Measurements from ENCODE around the gene MYCBP2. TPM values are rescaled to one million over a fixed set of nuclear protein-coding genes. Genes with fewer than 3 reads are reported as not detected.

The MYCBP2 gene
- total and polyA plus RNA-seq, 2 donors (not counting 1 experiment from before 2014, with no cell fraction given), result 32.5 to 95.9 TPM

- no peaks in the 10 kb centered on the region for H3K79me2 ChIP-seq (ENCODE audit: control insufficient read depth, insufficient read depth, low read length)
- no peak overlapping the region for H3K9ac ChIP-seq (ENCODE audit: insufficient read depth, low read length)
- no peaks in the 10 kb centered on the region for H3K9me3 ChIP-seq (ENCODE audit: control insufficient read depth, insufficient read depth, low read depth, low read length)
- no peaks in the 10 kb centered on the region for H3K36me3 ChIP-seq (ENCODE audit: control insufficient read depth, insufficient read depth, low read length)
- H3K27ac ChIP-seq (ENCODE audit: insufficient read depth, low read length), result no peak overlapping the region
- H3K27me3 ChIP-seq (ENCODE audit: control insufficient read depth, insufficient read depth, low read length), result no peaks in the 10 kb centered on the region
- no peaks in the 10 kb centered on the region for H3K4me1 ChIP-seq (ENCODE audit: control insufficient read depth, extremely low read depth, insufficient read depth, low read length)
- no peak overlapping the region for H3K4me2 ChIP-seq (ENCODE audit: extremely low read depth, insufficient read depth, low read length)
- H2AFZ ChIP-seq (ENCODE audit: low read length), result no peak overlapping the region
- H4K20me1 ChIP-seq (ENCODE audit: control insufficient read depth, extremely low read depth, insufficient read depth, low read length), result no peaks in the 10 kb centered on the region
- H3K4me3 ChIP-seq (replicated peaks in 1 of 4; ENCODE audit: control extremely low read depth in 1 of 4, insufficient read depth in 1 of 4, low read depth in 3 of 4, low read length in 4 of 4), result no peak overlapping the region
- no peak for DNase-seq (ENCODE audit: low read depth in 2 of 2)
- TF ChIP-seq CTCF (conservative IDR thresholded peaks at IDR 0.05 in 1 of 2, IDR thresholded peaks at IDR 0.05 in 1 of 2; ENCODE audit: low read depth in 1 of 2, low read length in 2 of 2), result no peak
- TF ChIP-seq EZH2 (IDR thresholded peaks at IDR 0.05; ENCODE audit: low read length, missing control alignments), result no peak
These were observed 293.1 kb downstream of the MYCBP2 start for GRCh38 chr13:77033717-77034302.

- no peak for TF ChIP-seq CTCF (conservative IDR thresholded peaks at IDR 0.05 in 1 of 2, IDR thresholded peaks at IDR 0.05 in 1 of 2; ENCODE audit: low read depth in 1 of 2, low read length in 2 of 2)
- no peak for TF ChIP-seq EZH2 (IDR thresholded peaks at IDR 0.05; ENCODE audit: low read length, missing control alignments)
- Histone ChIP-seq H4K20me1 (ENCODE audit: control insufficient read depth, extremely low read depth, insufficient read depth, low read length) (no peaks in the 10 kb centered on the region), H3K27me3 (ENCODE audit: control insufficient read depth, insufficient read depth, low read length) (no peaks in the 10 kb centered on the region), H3K9me3 (ENCODE audit: control insufficient read depth, insufficient read depth, low read depth, low read length) (no peaks in the 10 kb centered on the region), H2AFZ (ENCODE audit: low read length) (no peak overlapping the region), H3K4me1 (ENCODE audit: control insufficient read depth, extremely low read depth, insufficient read depth, low read length) (no peaks in the 10 kb centered on the region), H3K4me2 (ENCODE audit: extremely low read depth, insufficient read depth, low read length) (no peak overlapping the region), H3K9ac (ENCODE audit: insufficient read depth, low read length) (no peak overlapping the region), H3K4me3 (replicated peaks in 1 of 4; ENCODE audit: control extremely low read depth in 1 of 4, insufficient read depth in 1 of 4, low read depth in 3 of 4, low read length in 4 of 4) (no peak overlapping the region), H3K79me2 (ENCODE audit: control insufficient read depth, insufficient read depth, low read length) (peaks cover 2% of the 10 kb centered on the region), H3K27ac (ENCODE audit: insufficient read depth, low read length) (no peak overlapping the region), H3K36me3 (ENCODE audit: control insufficient read depth, insufficient read depth, low read length) (no peaks in the 10 kb centered on the region)
- DNase-seq (ENCODE audit: low read depth in 2 of 2), result no peak
These were observed 295.1 kb downstream of the MYCBP2 start for GRCh38 chr13:77031656-77032243.

GRCh38 chr13:77029436-77029835 is 297.5 kb downstream of the MYCBP2 start:
- no peaks in the 10 kb centered on the region for H3K4me1 ChIP-seq (ENCODE audit: control insufficient read depth, extremely low read depth, insufficient read depth, low read length)
- H2AFZ ChIP-seq (ENCODE audit: low read length), result no peak overlapping the region
- H3K4me3 ChIP-seq (replicated peaks in 1 of 4; ENCODE audit: control extremely low read depth in 1 of 4, insufficient read depth in 1 of 4, low read depth in 3 of 4, low read length in 4 of 4), result no peak overlapping the region
- H4K20me1 ChIP-seq (ENCODE audit: control insufficient read depth, extremely low read depth, insufficient read depth, low read length), result no peaks in the 10 kb centered on the region
- no peak overlapping the region for H3K27ac ChIP-seq (ENCODE audit: insufficient read depth, low read length)
- DNase-seq (ENCODE audit: low read depth in 2 of 2), result no peak
- H3K9ac ChIP-seq (ENCODE audit: insufficient read depth, low read length), result no peak overlapping the region
- peaks cover 22% of the 10 kb centered on the region for H3K79me2 ChIP-seq (ENCODE audit: control insufficient read depth, insufficient read depth, low read length)
- no peak for TF ChIP-seq CTCF (conservative IDR thresholded peaks at IDR 0.05 in 1 of 2, IDR thresholded peaks at IDR 0.05 in 1 of 2; ENCODE audit: low read depth in 1 of 2, low read length in 2 of 2)
- TF ChIP-seq EZH2 (IDR thresholded peaks at IDR 0.05; ENCODE audit: low read length, missing control alignments), result no peak
- no peaks in the 10 kb centered on the region for H3K36me3 ChIP-seq (ENCODE audit: control insufficient read depth, insufficient read depth, low read length)
- no peak overlapping the region for H3K4me2 ChIP-seq (ENCODE audit: extremely low read depth, insufficient read depth, low read length)
- no peaks in the 10 kb centered on the region for H3K9me3 ChIP-seq (ENCODE audit: control insufficient read depth, insufficient read depth, low read depth, low read length)
- H3K27me3 ChIP-seq (ENCODE audit: control insufficient read depth, insufficient read depth, low read length), result no peaks in the 10 kb centered on the region

All from fibroblast of lung (primary cell).